Panc1 (cell line): ENCODE results near the gene MET. TPM values are rescaled to one million over a fixed set of nuclear protein-coding genes. Genes with fewer than 3 reads are reported as not detected.

Source experiments
- ATAC-seq: fragments of 200-7000 bp; cut with Tn5 transposase; 2 replicates; pipeline ENCODE4 v1.9.1; 2020; ENCODE audit warnings: mild to moderate bottlenecking, moderate library complexity
- BruUV-seq: library from RNA; stranded (reverse); fragments of 400-500 nt; replicated peaks from 2 replicates; lab custom pipeline; 2021; lab: Mats Ljungman, UMichigan
- CTCF ChIA-PET: fragments of 300-600 bp; sonication (Branson Sonifier 250); formaldehyde crosslinking; loops from one replicate; lab custom pipeline; 2022; ENCODE audit warnings: antibody characterized with exemption; lab: Charles Lee
- POLR2A ChIA-PET: fragments of 300-600 bp; sonication (Branson Sonifier 250); formaldehyde crosslinking; loops from one replicate; lab custom pipeline; 2022; ENCODE audit warnings: antibody characterized with exemption; lab: Charles Lee
- DNase-seq: peaks from one replicate; pipeline ENCODE4 v3.0.0-alpha.2; 2010; ENCODE audit warnings: low read depth, low spot score
- H3K27ac ChIP-seq: 2 replicates; pipeline ENCODE4 v1.5.1; 2011; ENCODE audit warnings: mild to moderate bottlenecking, low read length, inconsistent platforms
- H3K27me3 ChIP-seq: fragments of 200-500 bp; sonication (Bioruptor generic); 2 replicates; pipeline ENCODE4 v1.6.0; 2014; ENCODE audit warnings: low read length, inconsistent platforms; ENCODE audit not compliant: control insufficient read depth, insufficient read depth
- H3K36me3 ChIP-seq: fragments of 200-500 bp; sonication (Bioruptor generic); 2 replicates; pipeline ENCODE4 v1.5.1; 2014; ENCODE audit warnings: inconsistent platforms, mild to moderate bottlenecking, low read length, moderate library complexity; ENCODE audit not compliant: control insufficient read depth, insufficient read depth
- H3K4me1 ChIP-seq: 2 replicates; pipeline ENCODE4 v1.5.1; 2011; ENCODE audit warnings: inconsistent platforms, mild to moderate bottlenecking, low read length, moderate library complexity; ENCODE audit not compliant: control insufficient read depth, insufficient read depth
- H3K4me3 ChIP-seq, 2 experiments: 2 replicates each; pipeline ENCODE4 v1.5.1; 2011 to 2012; ENCODE audit warnings: low read depth in 2 of 2, low read length in 2 of 2, mild to moderate bottlenecking in 2 of 2, inconsistent platforms in 1 of 2, moderate library complexity in 1 of 2
- H3K9me3 ChIP-seq: fragments of 200-500 bp; sonication (Bioruptor generic); 2 replicates; pipeline ENCODE4 v1.5.1; 2014; ENCODE audit warnings: low read depth, mild to moderate bottlenecking, inconsistent platforms, low read length, moderate library complexity; ENCODE audit not compliant: control insufficient read depth, insufficient read depth
- CTCF ChIP-seq: fragments of 450-650 bp; IDR thresholded peaks from 2 replicates; pipeline ENCODE4 v1.5.1; 2017; ENCODE audit warnings: mild to moderate bottlenecking
- POLR2AphosphoS5 ChIP-seq: IDR thresholded peaks from 2 replicates; pipeline ENCODE4 v1.6.1; 2012; ENCODE audit warnings: mild to moderate bottlenecking, low read depth, low read length, moderate library complexity
- REST ChIP-seq, 2 experiments: IDR thresholded peaks; 2 replicates each; pipeline ENCODE4 v1.6.1; 2011 to 2012; ENCODE audit warnings: low read depth in 2 of 2, control low read depth in 1 of 2, low read length in 1 of 2, mild to moderate bottlenecking in 1 of 2, moderate library complexity in 1 of 2; ENCODE audit not compliant: insufficient read depth in 1 of 2
- SIN3A ChIP-seq: IDR thresholded peaks from 2 replicates; pipeline ENCODE4 v1.6.1; 2012; ENCODE audit warnings: low read depth, mild to moderate bottlenecking, low read length, moderate library complexity, borderline replicate concordance; ENCODE audit not compliant: insufficient read depth
- TCF7L2 ChIP-seq: IDR thresholded peaks from 2 replicates; pipeline ENCODE4 v1.6.1; 2011; ENCODE audit warnings: mild to moderate bottlenecking, low read depth, low read length, inconsistent platforms
- in situ Hi-C: cut with HindIII; loops from 2 replicates; pipeline ENCODE4 v1.10.0; 2016; ENCODE audit warnings: low sequenced_read_pairs, low pct_unique_long_range_greater_than_20kb
- intact Hi-C: fragments of 100-400 bp; cut with micrococcal nuclease; formaldehyde crosslinking; loops from one replicate; pipeline ENCODE4 v1.10.0; 2022; ENCODE audit not compliant: unreplicated experiment
- total RNA-seq: library from RNA; stranded (reverse); gene quantifications from one replicate; pipeline ENCODE4 v1.2.1, GENCODE V29; 2021; ENCODE audit not compliant: unreplicated experiment

The MET gene
- total RNA-seq, 1 experiment from 2014 or later: 103 TPM

- TF ChIP-seq REST (IDR thresholded peaks at IDR 0.05; ENCODE audit: insufficient read depth in 1 of 2, low read depth in 2 of 2, low read length in 1 of 2) (no peak), POLR2AphosphoS5 (no peak), SIN3A (no peak)
- Histone ChIP-seq H3K4me1 (peaks cover 50% of the 10 kb centered on the region), H3K4me3 (no peak overlapping the region), H3K27me3 (no peaks in the 10 kb centered on the region), H3K36me3 (no peaks in the 10 kb centered on the region), H3K27ac (peak overlapping the region; percentile 90; the same call in 1 of the 2 replicates), H3K9me3 (no peaks in the 10 kb centered on the region)
- ATAC-seq (no peak), DNase-seq (no peak)
- CTCF ChIA-PET: no interaction called here
- in situ Hi-C loops (no loop called here), intact Hi-C loops (no loop called here)
- BruUV-seq: no TSS peak
- POLR2A ChIA-PET: no interaction called here
Measured at GRCh38 chr7:116632384-116632783, 39.6 kb upstream of the MET start.

GRCh38 chr7:116633131-116633988 is 38.6 kb upstream of the MET start:
- in situ Hi-C loops (no loop called here), intact Hi-C loops (no loop called here)
- Histone ChIP-seq H3K4me1 (peaks cover 50% of the 10 kb centered on the region), H3K9me3 (no peaks in the 10 kb centered on the region), H3K27ac (peak overlapping the region; percentile 82), H3K4me3 (peak overlapping the region; percentile 7 to 38; a peak in 3 of 4 replicates), H3K27me3 (no peaks in the 10 kb centered on the region), H3K36me3 (no peaks in the 10 kb centered on the region)
- no TSS peak for BruUV-seq
- CTCF ChIA-PET: no interaction called here
- ATAC-seq (no peak), DNase-seq (peak; percentile 75)
- POLR2A ChIA-PET: no interaction called here
- TF ChIP-seq CTCF: peak; percentile 41
- no peak for TF ChIP-seq TCF7L2

GRCh38 chr7:116636997-116637396 is 35.0 kb upstream of the MET start:
- H3K27me3 ChIP-seq: no peaks in the 10 kb centered on the region
- CTCF ChIA-PET: no interaction called here
- DNase-seq: no peak
- in situ Hi-C loops: no loop called here
- H3K27ac ChIP-seq: no peak overlapping the region
- POLR2A ChIA-PET: no interaction called here
- BruUV-seq: no TSS peak
- intact Hi-C loops: no loop called here
- ATAC-seq: no peak
- no peaks in the 10 kb centered on the region for H3K9me3 ChIP-seq
- TF ChIP-seq TCF7L2 (no peak), CTCF (no peak), POLR2AphosphoS5 (no peak), SIN3A (no peak), REST (IDR thresholded peaks at IDR 0.05; ENCODE audit: insufficient read depth in 1 of 2, low read depth in 2 of 2, low read length in 1 of 2) (no peak)
- H3K36me3 ChIP-seq: no peaks in the 10 kb centered on the region
- H3K4me1 ChIP-seq: peaks cover 22% of the 10 kb centered on the region
- H3K4me3 ChIP-seq: no peak overlapping the region
